Sigmoid colon (tissue), 4 donors: Measurements from ENCODE around the gene AKR1B15.

Source experiments
- CTCF ChIP-seq, 4 experiments: fragments of 450-650 bp in 3 of 4; fragments of 200-600 bp in 1 of 4; IDR thresholded peaks; one replicate each; pipeline ENCODE4 v1.5.1; 2016 to 2019; ENCODE audit warnings: antibody characterized with exemption in 4 of 4, mild to moderate bottlenecking in 3 of 4, moderate library complexity in 2 of 4
- EP300 ChIP-seq, 4 donors: sonication (generic); formaldehyde crosslinking; IDR thresholded peaks; one replicate each; pipeline ENCODE4 v1.6.1; 2017; ENCODE audit warnings: antibody characterized with exemption in 4 of 4
- POLR2A ChIP-seq, 2 donors: fragments of 450-650 bp; IDR thresholded peaks; one replicate each; pipeline ENCODE4 v1.6.1; 2016; ENCODE audit warnings: antibody characterized with exemption in 2 of 2, mild to moderate bottlenecking in 2 of 2, moderate library complexity in 2 of 2
- POLR2AphosphoS5 ChIP-seq, 4 donors: sonication (generic); formaldehyde crosslinking; IDR thresholded peaks; one replicate each; pipeline ENCODE4 v1.6.1; 2017; ENCODE audit warnings: antibody characterized with exemption in 4 of 4

- TF ChIP-seq CTCF (IDR thresholded peaks at IDR 0.05) (no peak), POLR2AphosphoS5 (IDR thresholded peaks at IDR 0.05) (no peak), EP300 (IDR thresholded peaks at IDR 0.05) (no peak), POLR2A (IDR thresholded peaks at IDR 0.05) (no peak)
These were observed 50.5 kb downstream of the AKR1B15 start for GRCh38 chr7:134599371-134599770.
